ENCODE data around the gene FHL2. TPM values are rescaled to one million over a fixed set of nuclear protein-coding genes. Genes with fewer than 3 reads are reported as not detected.

FHL2 gene
- total and polyA plus RNA-seq, 9 of the 15 experiments (the other 6 are each of a cell fraction or from before 2014, with no cell fraction given): 7.5 to 33.1 (median 23.9) TPM

DNA sequence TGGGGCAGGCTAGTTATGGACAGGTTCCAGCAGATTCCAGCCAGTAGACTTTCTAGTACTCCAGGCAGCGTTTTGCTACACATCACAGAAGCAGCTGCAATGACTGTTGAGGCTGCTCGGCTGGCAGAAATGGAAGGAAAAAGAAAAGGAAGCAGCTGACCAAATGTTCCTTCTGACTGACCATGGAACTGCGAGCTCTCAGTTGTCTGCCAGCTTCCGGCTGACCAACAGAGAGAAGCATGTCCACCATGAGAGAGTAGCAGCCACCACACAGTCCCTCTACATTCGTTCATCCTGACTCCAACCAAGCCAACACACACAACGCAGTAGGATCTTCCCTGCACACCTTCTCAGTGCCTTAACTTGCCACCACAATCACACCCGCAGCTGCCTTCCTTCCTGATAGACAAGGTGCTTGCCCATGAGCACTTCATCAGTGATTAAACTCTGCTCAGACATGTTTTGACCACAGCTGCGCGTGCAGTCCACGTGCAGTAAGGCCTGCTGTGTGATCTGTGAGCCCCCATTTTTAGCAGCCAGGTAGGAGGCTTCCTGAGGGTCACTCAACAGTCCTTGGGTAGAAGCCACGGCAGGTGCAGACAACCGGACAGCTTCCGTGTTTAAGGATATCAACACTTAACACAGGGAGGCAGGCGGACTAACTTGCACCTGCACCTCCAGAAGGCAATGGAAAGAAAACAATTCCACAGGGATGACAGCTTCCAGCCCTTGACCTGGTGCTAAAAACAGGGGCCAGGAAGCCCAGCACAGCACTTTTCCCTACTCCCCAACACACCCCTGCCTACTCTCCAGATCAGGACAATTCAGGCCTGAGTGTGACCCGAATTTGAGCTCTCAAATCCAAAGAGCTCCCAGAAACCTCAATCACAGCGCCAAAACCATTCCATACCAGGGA lies 70.3 kb downstream of the FHL2 start (continued):
- TF ChIP-seq MGA (IDR thresholded peaks at IDR 0.05) (peak; percentile 86), RFX1 (IDR thresholded peaks at IDR 0.05) (no peak), ZNF408 (CRISPR knock-in tag; IDR thresholded peaks at IDR 0.05; ENCODE audit: low read depth) (no peak), TARDBP (IDR thresholded peaks at IDR 0.05) (no peak), ELF2 (CRISPR knock-in tag; IDR thresholded peaks at IDR 0.05) (no peak), ETV6 (IDR thresholded peaks at IDR 0.05; ENCODE audit: borderline replicate concordance in 1 of 2, low read depth in 2 of 2, low read length in 1 of 2) (no peak), ETV6 (CRISPR knock-in tag; IDR thresholded peaks at IDR 0.05; ENCODE audit: borderline replicate concordance) (no peak), ZNF140 (CRISPR knock-in tag; IDR thresholded peaks at IDR 0.05) (no peak), NFIC (IDR thresholded peaks at IDR 0.05) (no peak), EHMT2 (IDR thresholded peaks at IDR 0.05) (no peak), GATAD2B (IDR thresholded peaks at IDR 0.05; ENCODE audit: borderline replicate concordance) (no peak), NFATC3 (IDR thresholded peaks at IDR 0.05) (no peak), HNRNPL (IDR thresholded peaks at IDR 0.05; ENCODE audit: low read depth, low read length) (no peak), HCFC1 (IDR thresholded peaks at IDR 0.05; ENCODE audit: low read depth, low read length) (no peak), CXXC5 (CRISPR knock-in tag; IDR thresholded peaks at IDR 0.05) (no peak), KDM1A (IDR thresholded peaks at IDR 0.05) (peak; percentile 60 to 72)
- TF ChIP-seq, protein P1, sequence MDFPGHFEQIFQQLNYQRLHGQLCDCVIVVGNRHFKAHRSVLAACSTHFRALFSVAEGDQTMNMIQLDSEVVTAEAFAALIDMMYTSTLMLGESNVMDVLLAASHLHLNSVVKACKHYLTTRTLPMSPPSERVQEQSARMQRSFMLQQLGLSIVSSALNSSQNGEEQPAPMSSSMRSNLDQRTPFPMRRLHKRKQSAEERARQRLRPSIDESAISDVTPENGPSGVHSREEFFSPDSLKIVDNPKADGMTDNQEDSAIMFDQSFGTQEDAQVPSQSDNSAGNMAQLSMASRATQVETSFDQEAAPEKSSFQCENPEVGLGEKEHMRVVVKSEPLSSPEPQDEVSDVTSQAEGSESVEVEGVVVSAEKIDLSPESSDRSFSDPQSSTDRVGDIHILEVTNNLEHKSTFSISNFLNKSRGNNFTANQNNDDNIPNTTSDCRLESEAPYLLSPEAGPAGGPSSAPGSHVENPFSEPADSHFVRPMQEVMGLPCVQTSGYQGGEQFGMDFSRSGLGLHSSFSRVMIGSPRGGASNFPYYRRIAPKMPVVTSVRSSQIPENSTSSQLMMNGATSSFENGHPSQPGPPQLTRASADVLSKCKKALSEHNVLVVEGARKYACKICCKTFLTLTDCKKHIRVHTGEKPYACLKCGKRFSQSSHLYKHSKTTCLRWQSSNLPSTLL (IDR thresholded peaks at IDR 0.05): no peak
